HCT116 (cell line): Measurements from ENCODE around the gene AMELX.

ENCODE experiments used
- ATF3 ChIP-seq: IDR thresholded peaks from 2 replicates; pipeline ENCODE4 v1.6.1; 2012
- CEBPB ChIP-seq: IDR thresholded peaks from 2 replicates; pipeline ENCODE4 v1.6.1; 2012; ENCODE audit warnings: low read depth
- EZH2 ChIP-seq: fragments of 200-600 bp; sonication (generic); IDR thresholded peaks from 2 replicates; pipeline ENCODE4 v1.6.1; 2017; ENCODE audit warnings: antibody characterized with exemption, mixed run types
- FOSL1 ChIP-seq: IDR thresholded peaks from 2 replicates; pipeline ENCODE4 v1.6.1; 2012; ENCODE audit warnings: low read depth
- POLR2A ChIP-seq: IDR thresholded peaks from 2 replicates; pipeline ENCODE4 v1.7.0; 2011; ENCODE audit warnings: borderline replicate concordance; ENCODE audit not compliant: insufficient read depth, insufficient read length; ENCODE audit errors: extremely low read depth
- POLR2AphosphoS5 ChIP-seq: IDR thresholded peaks from 2 replicates; pipeline ENCODE4 v1.6.1; 2011; ENCODE audit warnings: mild to moderate bottlenecking, low read depth, low read length, moderate library complexity
- SIN3A ChIP-seq: IDR thresholded peaks from 2 replicates; pipeline ENCODE4 v1.6.1; 2012; ENCODE audit warnings: low read depth
- YY1 ChIP-seq: IDR thresholded peaks from 2 replicates; pipeline ENCODE4 v1.6.1; 2011; ENCODE audit warnings: low read length, low read depth, moderate library complexity, mild to moderate bottlenecking; ENCODE audit not compliant: insufficient replicate concordance; ENCODE audit errors: extremely low read depth
- TF ChIP-seq, protein P1 (sequence below), 3 experiments: fragments of 200-600 bp in 1 of 3; sonication (generic) in 1 of 3; IDR thresholded peaks in 2 of 3; conservative IDR thresholded peaks in 1 of 3; 2 replicates each; pipeline ENCODE4 v1.5.1; 2012 to 2017; ENCODE audit warnings: low read depth in 2 of 3, low read length in 2 of 3, antibody characterized with exemption in 1 of 3, borderline replicate concordance in 1 of 3, control low read depth in 1 of 3, mild to moderate bottlenecking in 1 of 3, mixed read lengths in 1 of 3, mixed run types in 1 of 3, moderate library complexity in 1 of 3; ENCODE audit not compliant: insufficient read depth in 1 of 3
- TF ChIP-seq, protein P2 (sequence below): IDR thresholded peaks from 2 replicates; pipeline ENCODE4 v1.6.1; 2012; ENCODE audit warnings: low read depth

- TF ChIP-seq, protein P1, sequence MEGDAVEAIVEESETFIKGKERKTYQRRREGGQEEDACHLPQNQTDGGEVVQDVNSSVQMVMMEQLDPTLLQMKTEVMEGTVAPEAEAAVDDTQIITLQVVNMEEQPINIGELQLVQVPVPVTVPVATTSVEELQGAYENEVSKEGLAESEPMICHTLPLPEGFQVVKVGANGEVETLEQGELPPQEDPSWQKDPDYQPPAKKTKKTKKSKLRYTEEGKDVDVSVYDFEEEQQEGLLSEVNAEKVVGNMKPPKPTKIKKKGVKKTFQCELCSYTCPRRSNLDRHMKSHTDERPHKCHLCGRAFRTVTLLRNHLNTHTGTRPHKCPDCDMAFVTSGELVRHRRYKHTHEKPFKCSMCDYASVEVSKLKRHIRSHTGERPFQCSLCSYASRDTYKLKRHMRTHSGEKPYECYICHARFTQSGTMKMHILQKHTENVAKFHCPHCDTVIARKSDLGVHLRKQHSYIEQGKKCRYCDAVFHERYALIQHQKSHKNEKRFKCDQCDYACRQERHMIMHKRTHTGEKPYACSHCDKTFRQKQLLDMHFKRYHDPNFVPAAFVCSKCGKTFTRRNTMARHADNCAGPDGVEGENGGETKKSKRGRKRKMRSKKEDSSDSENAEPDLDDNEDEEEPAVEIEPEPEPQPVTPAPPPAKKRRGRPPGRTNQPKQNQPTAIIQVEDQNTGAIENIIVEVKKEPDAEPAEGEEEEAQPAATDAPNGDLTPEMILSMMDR (IDR thresholded peaks at IDR 0.05 in 2 of 3, conservative IDR thresholded peaks at IDR 0.05 in 1 of 3; ENCODE audit: borderline replicate concordance in 1 of 3, insufficient read depth in 1 of 3, low read depth in 2 of 3, low read length in 2 of 3): no peak
- TF ChIP-seq ATF3 (no peak), FOSL1 (no peak), SIN3A (no peak), YY1 (no peak), POLR2A (no peak), POLR2AphosphoS5 (no peak), CEBPB (no peak), EZH2 (no peak)
- TF ChIP-seq, protein P2, sequence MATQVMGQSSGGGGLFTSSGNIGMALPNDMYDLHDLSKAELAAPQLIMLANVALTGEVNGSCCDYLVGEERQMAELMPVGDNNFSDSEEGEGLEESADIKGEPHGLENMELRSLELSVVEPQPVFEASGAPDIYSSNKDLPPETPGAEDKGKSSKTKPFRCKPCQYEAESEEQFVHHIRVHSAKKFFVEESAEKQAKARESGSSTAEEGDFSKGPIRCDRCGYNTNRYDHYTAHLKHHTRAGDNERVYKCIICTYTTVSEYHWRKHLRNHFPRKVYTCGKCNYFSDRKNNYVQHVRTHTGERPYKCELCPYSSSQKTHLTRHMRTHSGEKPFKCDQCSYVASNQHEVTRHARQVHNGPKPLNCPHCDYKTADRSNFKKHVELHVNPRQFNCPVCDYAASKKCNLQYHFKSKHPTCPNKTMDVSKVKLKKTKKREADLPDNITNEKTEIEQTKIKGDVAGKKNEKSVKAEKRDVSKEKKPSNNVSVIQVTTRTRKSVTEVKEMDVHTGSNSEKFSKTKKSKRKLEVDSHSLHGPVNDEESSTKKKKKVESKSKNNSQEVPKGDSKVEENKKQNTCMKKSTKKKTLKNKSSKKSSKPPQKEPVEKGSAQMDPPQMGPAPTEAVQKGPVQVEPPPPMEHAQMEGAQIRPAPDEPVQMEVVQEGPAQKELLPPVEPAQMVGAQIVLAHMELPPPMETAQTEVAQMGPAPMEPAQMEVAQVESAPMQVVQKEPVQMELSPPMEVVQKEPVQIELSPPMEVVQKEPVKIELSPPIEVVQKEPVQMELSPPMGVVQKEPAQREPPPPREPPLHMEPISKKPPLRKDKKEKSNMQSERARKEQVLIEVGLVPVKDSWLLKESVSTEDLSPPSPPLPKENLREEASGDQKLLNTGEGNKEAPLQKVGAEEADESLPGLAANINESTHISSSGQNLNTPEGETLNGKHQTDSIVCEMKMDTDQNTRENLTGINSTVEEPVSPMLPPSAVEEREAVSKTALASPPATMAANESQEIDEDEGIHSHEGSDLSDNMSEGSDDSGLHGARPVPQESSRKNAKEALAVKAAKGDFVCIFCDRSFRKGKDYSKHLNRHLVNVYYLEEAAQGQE: no peak
These were observed 19.7 kb upstream of the AMELX start for GRCh38 chrX:11273544-11273943.
